Measurements from ENCODE around the gene AOC2.

GRCh38 chr17:42882166-42882565 is 37.8 kb downstream of the AOC2 start:
- no peak for TF ChIP-seq CTCF (conservative IDR thresholded peaks at IDR 0.05 in 1 of 2, IDR thresholded peaks at IDR 0.05 in 1 of 2; ENCODE audit: low read depth in 1 of 2, low read length in 2 of 2)
- no peak for TF ChIP-seq EZH2 (IDR thresholded peaks at IDR 0.05; ENCODE audit: low read length, missing control alignments)

Measured in fibroblast of lung (primary cell).